Measurements from ENCODE around the gene GPR132. TPM values are rescaled to one million over a fixed set of nuclear protein-coding genes. Genes with fewer than 3 reads are reported as not detected.
A peak's percentile ranks its signal among the peaks of the same experiment; 100 is the strongest.

Gene GPR132
- total RNA-seq, 2 experiments from 2014 or later: 15.1 to 16.4 TPM

DNA sequence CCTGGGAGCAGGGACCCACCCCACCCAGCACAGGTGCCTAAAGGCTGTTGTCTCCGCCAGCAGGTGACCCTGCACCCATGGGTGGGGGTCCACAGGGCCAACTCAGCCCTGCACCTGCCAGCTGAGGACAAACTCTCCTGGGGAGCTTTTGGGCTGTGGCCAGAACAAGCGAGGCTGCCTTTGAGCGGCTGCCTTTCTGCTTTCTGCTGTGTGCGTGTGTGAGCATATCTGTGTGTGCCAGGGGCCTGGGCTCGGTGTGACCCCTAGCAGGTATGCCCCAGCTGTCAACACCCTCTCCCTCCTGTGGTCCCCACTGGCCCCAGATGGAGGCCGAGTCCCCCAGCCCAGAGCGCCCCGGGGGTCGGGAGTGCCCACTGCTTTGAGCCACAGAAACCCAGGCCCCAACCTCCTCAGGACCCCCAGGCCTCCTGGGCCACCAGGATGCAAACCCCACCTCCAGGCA is 25.9 kb upstream of the GPR132 start:
- Mint-ChIP-seq H3K9me3 (no peaks in the 10 kb centered on the region), H3K4me1 (ENCODE audit: low read depth) (peaks cover 24% of the 10 kb centered on the region), H3K4me3 (no peak overlapping the region), H3K27me3 (no peaks in the 10 kb centered on the region), H3K27ac (no peak overlapping the region), H3K36me3 (ENCODE audit: low read depth) (no peaks in the 10 kb centered on the region)
- TF ChIP-seq, protein P1, sequence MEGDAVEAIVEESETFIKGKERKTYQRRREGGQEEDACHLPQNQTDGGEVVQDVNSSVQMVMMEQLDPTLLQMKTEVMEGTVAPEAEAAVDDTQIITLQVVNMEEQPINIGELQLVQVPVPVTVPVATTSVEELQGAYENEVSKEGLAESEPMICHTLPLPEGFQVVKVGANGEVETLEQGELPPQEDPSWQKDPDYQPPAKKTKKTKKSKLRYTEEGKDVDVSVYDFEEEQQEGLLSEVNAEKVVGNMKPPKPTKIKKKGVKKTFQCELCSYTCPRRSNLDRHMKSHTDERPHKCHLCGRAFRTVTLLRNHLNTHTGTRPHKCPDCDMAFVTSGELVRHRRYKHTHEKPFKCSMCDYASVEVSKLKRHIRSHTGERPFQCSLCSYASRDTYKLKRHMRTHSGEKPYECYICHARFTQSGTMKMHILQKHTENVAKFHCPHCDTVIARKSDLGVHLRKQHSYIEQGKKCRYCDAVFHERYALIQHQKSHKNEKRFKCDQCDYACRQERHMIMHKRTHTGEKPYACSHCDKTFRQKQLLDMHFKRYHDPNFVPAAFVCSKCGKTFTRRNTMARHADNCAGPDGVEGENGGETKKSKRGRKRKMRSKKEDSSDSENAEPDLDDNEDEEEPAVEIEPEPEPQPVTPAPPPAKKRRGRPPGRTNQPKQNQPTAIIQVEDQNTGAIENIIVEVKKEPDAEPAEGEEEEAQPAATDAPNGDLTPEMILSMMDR (IDR thresholded peaks at IDR 0.05): no peak
- no peak for ATAC-seq
- ChIA-PET CTCF (interaction anchor here (0.7 to 3.5 kb wide), 31 partner anchors 8 to 261 kb away, joined by 3 to 31 read pairs (median 5); partner anchors contain the start of genes CDCA4 and GPR132), POLR2A (interaction anchor here (0.7 to 1.8 kb wide), 2 partner anchors 25 to 70 kb away, joined by 3 to 5 read pairs; partner anchors contain the start of gene CDCA4)
- intact Hi-C loops (cut with micrococcal nuclease): loop anchor here (5.0 kb wide), 1 partner anchor 261 kb away; no protein-coding TSS in a partner anchor
- no peak for DNase-seq

DNA sequence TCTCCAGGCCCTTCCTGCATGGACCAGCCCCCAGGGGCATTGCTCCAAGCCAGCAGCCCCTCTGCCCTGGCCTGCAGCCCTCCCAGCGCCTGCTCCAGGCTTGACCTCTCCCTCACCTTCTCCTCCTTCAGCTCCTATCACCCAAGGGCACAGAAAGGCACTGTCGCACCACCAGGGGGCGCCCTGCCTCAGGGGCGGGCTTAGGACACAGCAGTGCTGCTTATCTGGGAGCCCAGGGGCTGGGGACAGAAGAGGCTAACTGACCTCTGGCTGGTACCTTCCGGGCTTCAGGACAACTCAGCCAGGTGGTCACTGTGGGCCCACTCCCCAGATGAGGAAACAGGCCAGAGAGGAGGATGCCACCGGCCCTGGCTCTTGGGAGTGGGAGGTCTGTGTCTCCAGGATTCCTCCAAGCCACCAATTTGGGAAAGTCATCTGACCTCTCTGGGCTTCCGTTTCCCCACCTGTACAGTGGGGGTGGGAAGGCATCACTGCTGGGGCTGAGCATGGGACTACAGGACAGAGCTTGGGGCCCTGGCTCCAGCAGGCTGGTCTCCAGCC is 25.3 kb upstream of the GPR132 start:
- Mint-ChIP-seq H3K4me3 (no peak overlapping the region), H3K36me3 (ENCODE audit: low read depth) (no peaks in the 10 kb centered on the region), H3K27ac (no peak overlapping the region), H3K27me3 (no peaks in the 10 kb centered on the region), H3K9me3 (no peaks in the 10 kb centered on the region), H3K4me1 (ENCODE audit: low read depth) (peaks cover 24% of the 10 kb centered on the region)
- ATAC-seq (peak; percentile 36), DNase-seq (peak; percentile 93)
- intact Hi-C loops (cut with micrococcal nuclease): loop anchor here (5.0 kb wide), 1 partner anchor 262 kb away; no protein-coding TSS in a partner anchor
- ChIA-PET CTCF (interaction anchor here (0.6 to 3.5 kb wide), 43 partner anchors 8 to 261 kb away, joined by 3 to 31 read pairs (median 4); partner anchors contain the start of genes BRF1, BTBD6, CDCA4 and GPR132), POLR2A (interaction anchor here (1.3 to 1.8 kb wide), 2 partner anchors 17 to 70 kb away, joined by 4 to 5 read pairs; partner anchors contain the start of gene CDCA4)
- TF ChIP-seq, protein P1 (IDR thresholded peaks at IDR 0.05): peak; percentile 98

DNA sequence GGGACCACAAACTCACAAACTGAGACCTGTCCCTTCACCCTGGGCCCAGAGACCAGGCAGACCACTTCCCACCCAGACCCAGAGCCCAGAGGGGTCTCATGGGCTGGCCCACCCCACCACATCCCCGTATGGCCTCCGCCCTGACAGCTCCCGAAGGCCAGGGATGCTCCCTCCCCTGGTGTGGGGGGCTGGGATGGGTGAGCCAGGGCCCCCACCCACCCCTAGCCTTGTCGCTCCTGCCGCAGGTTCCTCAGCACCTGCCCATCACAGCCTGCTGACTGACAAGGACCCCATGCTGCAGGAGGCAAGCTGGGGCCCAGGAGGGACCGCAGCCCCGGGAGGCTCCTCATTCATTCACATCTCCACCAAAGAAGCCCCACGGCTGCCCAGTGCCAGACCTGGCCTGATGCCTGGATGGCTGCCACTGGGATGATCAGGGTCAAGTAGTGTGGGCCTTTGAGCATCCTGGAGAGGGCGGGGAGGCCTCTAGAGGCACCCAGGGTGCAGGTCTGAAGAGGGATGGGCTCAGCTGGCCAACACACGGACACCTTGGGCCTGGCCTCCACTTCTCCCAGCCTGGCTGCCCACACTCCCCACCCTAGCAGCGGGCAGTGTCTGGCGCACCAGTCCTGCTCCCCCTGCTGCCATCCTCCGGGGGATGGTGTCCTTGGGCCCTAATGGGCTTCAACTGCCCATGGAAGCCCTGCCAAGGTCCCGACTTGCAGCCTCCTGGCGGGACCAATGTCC is 24.7 kb upstream of the GPR132 start:
- H3K4me3 Mint-ChIP-seq: no peak overlapping the region
- no peak for DNase-seq

DNA sequence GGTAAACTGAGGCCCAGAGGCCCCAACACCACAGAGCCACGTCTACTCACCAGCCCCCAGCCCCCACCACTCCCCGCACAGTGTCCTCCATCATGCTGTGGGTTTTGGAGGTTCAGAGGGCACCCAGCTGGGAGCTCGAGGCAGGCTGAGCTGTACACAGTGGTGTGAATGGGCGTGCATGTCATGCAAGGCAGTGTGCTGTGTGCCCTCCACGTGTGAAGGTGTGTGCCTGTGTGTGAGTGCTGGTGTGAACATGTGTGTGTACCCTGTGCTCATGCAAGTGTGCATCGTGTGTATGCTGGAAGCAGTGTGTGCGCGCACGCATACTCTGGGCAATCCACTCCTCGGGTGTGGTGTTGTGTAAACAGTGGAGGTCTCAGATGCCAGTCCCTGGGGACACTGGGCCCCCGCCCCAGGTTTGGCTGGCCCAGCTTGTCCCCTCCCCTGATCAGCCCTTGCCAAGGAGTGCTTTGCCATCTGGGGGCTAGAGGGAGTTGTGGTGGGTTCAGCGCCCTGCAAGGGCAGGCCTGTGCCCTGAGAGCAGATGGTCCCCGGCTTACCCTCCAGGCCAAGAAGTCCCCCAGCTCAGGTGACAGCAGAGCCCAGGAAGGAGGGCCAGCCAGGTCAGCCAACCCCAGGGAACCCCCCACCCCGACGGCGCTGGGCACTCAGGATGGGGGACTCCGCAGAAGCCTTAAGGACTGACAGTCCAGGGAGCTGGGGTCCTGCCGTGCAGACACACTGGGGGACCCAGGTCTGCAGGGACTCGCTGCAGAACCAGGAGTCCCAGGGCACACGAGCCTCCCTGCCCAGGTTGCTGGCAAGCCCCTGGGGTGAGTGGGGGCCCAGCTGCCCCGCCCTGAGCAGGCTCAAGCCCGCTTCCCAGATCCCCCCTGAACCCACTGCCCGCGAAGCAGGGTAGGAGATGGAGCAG is 23.8 kb upstream of the GPR132 start:
- DNase-seq: peak; percentile 2
- no peak overlapping the region for H3K4me3 Mint-ChIP-seq
- ChIA-PET POLR2A (interaction anchor here (0.6 to 4.7 kb wide), 7 partner anchors 8 to 200 kb away, joined by 3 to 33 read pairs (median 5); partner anchors contain the start of genes CDCA4 and GPR132), CTCF (interaction anchor here (1.1 to 5.1 kb wide), 13 partner anchors 16 to 263 kb away, joined by 3 to 72 read pairs (median 12); partner anchors contain the start of genes CDCA4 and GPR132)
- no peaks in the 10 kb centered on the region for H3K9me3 Mint-ChIP-seq
- TF ChIP-seq, protein P1 (IDR thresholded peaks at IDR 0.05): no peak
- H3K27me3 Mint-ChIP-seq: no peaks in the 10 kb centered on the region
- H3K36me3 Mint-ChIP-seq (ENCODE audit: low read depth): no peaks in the 10 kb centered on the region
- intact Hi-C loops (cut with micrococcal nuclease): no loop called here
- no peak for ATAC-seq
- no peak overlapping the region for H3K27ac Mint-ChIP-seq
- peaks cover 18% of the 10 kb centered on the region for H3K4me1 Mint-ChIP-seq (ENCODE audit: low read depth)

More for the DNA sequence above, 24.7 kb upstream of the GPR132 start:
- H3K36me3 Mint-ChIP-seq (ENCODE audit: low read depth): no peaks in the 10 kb centered on the region
- H3K9me3 Mint-ChIP-seq: no peaks in the 10 kb centered on the region
- intact Hi-C loops (cut with micrococcal nuclease): loop anchor here (5.0 kb wide), 1 partner anchor 262 kb away; no protein-coding TSS in a partner anchor
- TF ChIP-seq, protein P1 (IDR thresholded peaks at IDR 0.05): no peak
- ChIA-PET POLR2A (interaction anchor here (0.6 to 1.8 kb wide), 4 partner anchors 17 to 199 kb away, joined by 3 to 7 read pairs (median 4); partner anchors contain the start of genes CDCA4 and GPR132), CTCF (interaction anchor here (0.6 to 3.5 kb wide), 39 partner anchors 8 to 262 kb away, joined by 3 to 31 read pairs (median 4); partner anchors contain the start of genes BRF1, BTBD6, CDCA4 and GPR132)
- H3K27me3 Mint-ChIP-seq: no peaks in the 10 kb centered on the region
- peaks cover 24% of the 10 kb centered on the region for H3K4me1 Mint-ChIP-seq (ENCODE audit: low read depth)
- no peak for ATAC-seq
- no peak overlapping the region for H3K27ac Mint-ChIP-seq
